Activated T-helper 17 cell treated with anti-CD3 and anti-CD28 coated beads, Interleukin-2, amount 50 U/mL, for 72 hours (primary cell): Measurements from ENCODE around the gene IMPACT. TPM values are rescaled to one million over a fixed set of nuclear protein-coding genes. Genes with fewer than 3 reads are reported as not detected.

Experiments
- ATAC-seq: fragments of 150-1000 bp; cut with Tn5 transposase; replicated peaks from 2 replicates; pipeline ENCODE4 v1.10.0; 2021; ENCODE audit warnings: mild to moderate bottlenecking, moderate library complexity
- H3K27ac Mint-ChIP-seq: one replicate; pipeline ENCODE4 v1.8.0; 2022; ENCODE audit warnings: mixed read lengths
- H3K27me3 Mint-ChIP-seq: one replicate; pipeline ENCODE4 v1.8.0; 2022; ENCODE audit warnings: mixed read lengths
- H3K36me3 Mint-ChIP-seq: one replicate; pipeline ENCODE4 v1.8.0; 2022; ENCODE audit warnings: low read depth, mild to moderate bottlenecking, mixed read lengths
- H3K4me1 Mint-ChIP-seq: one replicate; pipeline ENCODE4 v1.8.0; 2022; ENCODE audit warnings: mixed read lengths
- H3K4me3 Mint-ChIP-seq: one replicate; pipeline ENCODE4 v1.8.0; 2022; ENCODE audit warnings: mild to moderate bottlenecking, mixed read lengths
- H3K9me3 Mint-ChIP-seq: one replicate; pipeline ENCODE4 v1.8.0; 2022; ENCODE audit warnings: mixed read lengths
- total RNA-seq, 2 donors: library from RNA; stranded (reverse); gene quantifications; one replicate each; pipeline ENCODE4 v1.2.3, GENCODE V29; 2022

IMPACT gene
- total RNA-seq, 2 donors from 2014 or later: 8.9 to 13.0 TPM

DNA sequence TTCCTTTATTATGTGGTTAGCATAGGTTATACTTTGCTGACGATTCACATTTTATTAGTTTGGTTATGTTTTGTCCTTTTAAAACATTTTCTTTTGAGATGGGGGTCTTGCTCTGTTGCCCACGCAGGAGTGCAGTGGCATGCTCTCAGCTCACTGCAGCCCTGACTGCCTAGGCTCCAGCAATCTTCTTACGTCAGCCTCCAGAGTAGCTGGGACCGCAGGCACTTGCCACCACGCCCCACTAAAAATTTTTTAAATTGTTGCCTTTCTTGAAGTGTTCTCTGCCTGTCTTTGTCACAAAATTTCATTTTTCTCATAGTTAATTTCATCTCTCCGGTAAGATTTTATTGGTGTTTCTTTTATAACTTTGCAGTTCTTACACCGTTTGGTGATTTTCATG lies 52.9 kb downstream of the IMPACT start:
- H3K4me3 Mint-ChIP-seq: no peak overlapping the region
- H3K27me3 Mint-ChIP-seq: no peaks in the 10 kb centered on the region
- peaks cover 14% of the 10 kb centered on the region for H3K36me3 Mint-ChIP-seq
- no peaks in the 10 kb centered on the region for H3K9me3 Mint-ChIP-seq
- ATAC-seq: no peak
- H3K27ac Mint-ChIP-seq: no peak overlapping the region
- H3K4me1 Mint-ChIP-seq: no peaks in the 10 kb centered on the region

DNA sequence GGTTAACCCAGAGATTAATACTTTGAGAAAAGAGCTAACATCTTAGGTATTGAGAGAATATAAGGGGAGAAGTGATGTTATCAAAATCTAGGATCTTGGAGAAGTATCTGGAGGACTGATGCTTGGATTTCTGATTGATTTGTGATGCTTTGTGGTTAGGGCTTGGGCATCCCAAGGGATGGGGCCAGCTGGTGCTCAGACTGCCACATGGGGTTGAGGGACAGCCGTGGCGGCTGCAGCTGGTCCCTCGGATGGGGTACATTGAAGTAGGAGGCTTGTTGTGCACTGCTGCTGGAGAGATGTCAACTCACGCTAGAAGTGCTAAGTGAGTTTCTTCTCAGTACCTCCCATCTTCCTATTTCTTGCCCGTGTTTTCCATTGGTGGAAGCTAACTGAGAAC lies 56.4 kb downstream of the IMPACT start:
- H3K27me3 Mint-ChIP-seq: peaks cover under 1% of the 10 kb centered on the region
- no peaks in the 10 kb centered on the region for H3K9me3 Mint-ChIP-seq
- no peak for ATAC-seq
- H3K36me3 Mint-ChIP-seq: peaks cover 6% of the 10 kb centered on the region
- H3K4me1 Mint-ChIP-seq: peaks cover 14% of the 10 kb centered on the region
- no peak overlapping the region for H3K27ac Mint-ChIP-seq
- no peak overlapping the region for H3K4me3 Mint-ChIP-seq

DNA sequence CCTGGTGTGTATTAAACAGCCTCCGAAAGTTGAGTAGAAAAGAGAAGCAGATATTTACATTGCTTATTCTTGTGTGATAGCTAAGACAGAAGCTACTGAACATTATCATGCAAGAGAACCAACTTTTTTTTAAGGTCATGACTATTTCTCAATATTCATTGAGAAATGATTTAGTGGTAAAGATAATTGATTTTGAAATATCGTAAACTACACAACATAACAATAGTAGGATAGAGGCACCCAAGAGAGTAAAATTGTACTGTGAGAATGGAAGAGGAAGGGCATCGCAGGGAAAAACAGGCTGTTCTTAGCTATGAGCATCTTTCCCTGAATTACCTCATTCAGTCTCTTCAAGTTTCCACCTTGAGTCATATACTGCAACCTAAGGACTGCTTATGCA lies 59.2 kb downstream of the IMPACT start:
- Mint-ChIP-seq H3K9me3 (no peaks in the 10 kb centered on the region), H3K4me3 (peak overlapping the region; percentile 28), H3K27me3 (peaks cover 3% of the 10 kb centered on the region), H3K36me3 (peaks cover 8% of the 10 kb centered on the region), H3K4me1 (peaks cover 22% of the 10 kb centered on the region), H3K27ac (peak overlapping the region; percentile 75)
- ATAC-seq: peak; percentile 57

DNA sequence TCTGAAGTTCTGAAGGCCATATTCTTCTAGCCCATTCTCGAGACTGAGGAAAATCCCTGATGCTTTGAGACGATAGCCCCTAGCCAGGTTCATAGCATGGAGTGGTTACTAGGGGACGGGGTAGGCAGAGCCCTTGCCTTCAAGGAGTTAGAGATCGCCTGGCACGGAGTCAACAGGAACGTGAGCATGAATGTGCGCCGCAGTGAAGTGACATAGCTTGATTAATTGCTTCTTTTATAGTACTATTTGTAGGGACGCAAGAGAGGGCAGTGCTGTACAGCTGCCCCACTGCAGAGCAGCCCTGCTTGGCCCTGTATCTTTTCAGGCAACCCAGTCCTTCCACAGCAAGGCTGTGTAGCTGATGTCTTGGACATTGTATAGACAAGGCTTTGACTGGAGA lies 60.2 kb downstream of the IMPACT start:
- Mint-ChIP-seq H3K4me1 (peaks cover 22% of the 10 kb centered on the region), H3K27ac (peak overlapping the region; percentile 75), H3K36me3 (peaks cover 8% of the 10 kb centered on the region), H3K27me3 (peaks cover 3% of the 10 kb centered on the region), H3K4me3 (peak overlapping the region; percentile 28), H3K9me3 (no peaks in the 10 kb centered on the region)
- ATAC-seq: no peak

DNA sequence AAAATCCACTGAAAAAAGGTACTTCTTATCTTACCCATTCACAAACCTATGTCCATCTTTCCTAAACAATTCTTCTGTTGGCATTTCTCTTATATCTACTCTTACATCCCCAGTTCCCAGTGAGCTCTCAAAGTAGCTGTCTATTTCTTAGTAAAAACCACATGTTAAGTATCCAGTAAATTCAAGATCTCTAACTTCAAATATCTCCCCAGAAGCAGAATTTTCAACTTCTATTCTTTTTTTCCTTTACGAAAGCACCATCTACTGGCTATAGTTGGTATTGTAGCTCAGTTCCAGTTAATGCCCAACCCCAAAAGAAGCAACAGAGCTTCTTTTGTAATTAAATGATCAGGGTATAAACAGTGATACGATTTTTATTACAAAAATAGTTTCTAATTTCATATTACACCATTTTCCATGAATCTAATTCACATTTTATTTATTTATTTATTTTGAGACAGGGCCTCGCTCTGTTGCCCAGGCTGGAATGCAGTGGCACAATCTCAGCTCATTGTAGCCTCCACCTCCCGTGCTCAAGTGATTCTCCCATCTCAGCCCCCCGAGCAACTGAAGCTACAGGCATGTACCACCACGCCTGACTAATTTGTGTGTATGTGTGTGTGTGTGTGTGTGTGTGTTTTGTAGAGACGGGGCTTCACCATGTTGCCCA lies 62.5 kb downstream of the IMPACT start:
- peak overlapping the region; percentile 28 for H3K4me3 Mint-ChIP-seq
- peak; percentile 22 for ATAC-seq
- H3K4me1 Mint-ChIP-seq: peaks cover 22% of the 10 kb centered on the region
- no peaks in the 10 kb centered on the region for H3K9me3 Mint-ChIP-seq
- H3K27ac Mint-ChIP-seq: peak overlapping the region; percentile 3
- H3K27me3 Mint-ChIP-seq: peaks cover 9% of the 10 kb centered on the region
- peaks cover 8% of the 10 kb centered on the region for H3K36me3 Mint-ChIP-seq

DNA sequence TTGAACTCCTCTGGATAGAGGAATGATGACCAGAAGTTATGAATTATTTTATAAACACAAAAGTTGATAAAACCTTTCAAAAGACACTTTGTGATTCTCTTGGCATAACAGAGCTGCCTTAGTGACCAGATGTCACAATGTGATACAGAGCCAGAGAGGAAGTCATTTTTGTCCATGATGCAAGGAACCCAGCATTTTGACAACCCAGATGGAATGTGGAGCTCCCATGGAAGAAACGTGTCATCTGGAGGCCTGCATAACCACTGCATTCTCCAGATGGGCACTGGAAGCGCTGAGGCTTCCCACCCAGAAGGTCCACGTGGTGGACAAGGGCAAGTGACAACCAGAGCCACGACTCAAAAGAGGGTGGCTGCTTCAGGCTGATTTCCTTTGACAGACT lies 64.1 kb downstream of the IMPACT start:
- H3K9me3 Mint-ChIP-seq: no peaks in the 10 kb centered on the region
- peaks cover 22% of the 10 kb centered on the region for H3K4me1 Mint-ChIP-seq
- no peak for ATAC-seq
- no peak overlapping the region for H3K27ac Mint-ChIP-seq
- peaks cover 9% of the 10 kb centered on the region for H3K27me3 Mint-ChIP-seq
- H3K4me3 Mint-ChIP-seq: no peak overlapping the region
- H3K36me3 Mint-ChIP-seq: peaks cover 8% of the 10 kb centered on the region

DNA sequence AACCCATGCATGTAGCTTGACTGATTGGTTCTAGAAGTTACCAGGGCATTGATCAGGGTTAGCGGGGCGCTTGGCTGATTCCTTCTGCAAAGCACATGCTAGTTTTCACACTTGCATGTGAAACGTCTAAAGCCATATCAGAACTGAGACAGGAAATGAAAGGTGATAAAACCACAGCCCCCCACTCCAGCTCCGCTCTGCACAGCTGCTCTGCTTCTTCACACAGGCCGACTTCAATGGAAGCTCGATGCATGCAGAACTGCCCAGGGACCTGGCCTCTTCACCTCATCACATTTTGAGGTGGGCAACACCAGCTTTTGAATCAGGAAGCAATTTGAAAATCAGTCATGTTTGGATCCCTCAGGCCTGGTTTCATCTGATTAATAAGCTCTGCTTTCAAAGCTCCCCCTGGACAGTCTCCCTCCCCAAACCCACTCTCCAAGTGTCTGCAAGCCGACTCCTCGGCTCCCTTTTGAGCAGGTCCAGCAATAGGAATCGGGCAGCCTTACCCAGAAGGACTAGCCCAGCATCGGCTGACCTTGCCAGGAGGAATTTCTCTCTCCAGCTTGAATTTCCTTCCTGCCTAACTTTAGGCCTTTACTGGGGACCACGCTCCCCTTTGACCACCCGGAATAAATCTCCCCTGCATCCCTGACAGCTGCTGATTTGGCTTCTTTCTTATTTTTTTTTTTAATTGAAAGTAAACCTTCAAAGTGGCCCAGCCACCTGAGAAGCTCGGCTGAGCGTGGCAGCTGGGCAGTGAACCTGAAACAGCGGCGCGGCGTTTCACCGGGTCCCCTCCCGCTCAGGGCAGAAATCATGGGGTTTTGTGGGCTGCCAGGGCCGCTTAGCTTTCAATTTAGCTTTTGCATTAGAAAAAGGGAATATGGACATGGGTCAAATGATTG lies 65.7 kb downstream of the IMPACT start:
- H3K27me3 Mint-ChIP-seq: peaks cover 9% of the 10 kb centered on the region
- no peaks in the 10 kb centered on the region for H3K9me3 Mint-ChIP-seq
- peaks cover 13% of the 10 kb centered on the region for H3K4me1 Mint-ChIP-seq
- no peak for ATAC-seq
- peaks cover 8% of the 10 kb centered on the region for H3K36me3 Mint-ChIP-seq
- no peak overlapping the region for H3K4me3 Mint-ChIP-seq
- no peak overlapping the region for H3K27ac Mint-ChIP-seq

DNA sequence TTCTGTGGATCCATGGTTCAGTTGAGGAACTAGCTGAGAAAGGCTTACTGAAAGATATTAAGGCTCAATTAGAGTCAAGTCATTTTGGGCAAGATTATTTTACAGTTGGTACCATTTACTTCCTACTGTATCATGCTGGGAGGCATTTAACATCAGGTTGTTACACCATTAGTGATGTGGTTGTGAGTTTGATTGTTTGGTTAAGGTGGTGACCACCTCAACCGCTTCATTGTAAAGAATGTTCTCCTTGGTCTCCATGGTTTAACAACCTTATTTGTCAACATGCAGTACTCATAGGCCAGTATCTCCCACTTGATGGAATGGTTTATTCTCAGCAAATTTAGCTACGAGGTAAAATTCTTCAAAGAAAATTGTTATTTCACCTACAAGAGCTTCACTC lies 68.1 kb downstream of the IMPACT start:
- no peaks in the 10 kb centered on the region for H3K4me1 Mint-ChIP-seq
- ATAC-seq: no peak
- no peaks in the 10 kb centered on the region for H3K9me3 Mint-ChIP-seq
- H3K27me3 Mint-ChIP-seq: peaks cover 5% of the 10 kb centered on the region
- no peaks in the 10 kb centered on the region for H3K36me3 Mint-ChIP-seq
- H3K4me3 Mint-ChIP-seq: no peak overlapping the region
- H3K27ac Mint-ChIP-seq: no peak overlapping the region

DNA sequence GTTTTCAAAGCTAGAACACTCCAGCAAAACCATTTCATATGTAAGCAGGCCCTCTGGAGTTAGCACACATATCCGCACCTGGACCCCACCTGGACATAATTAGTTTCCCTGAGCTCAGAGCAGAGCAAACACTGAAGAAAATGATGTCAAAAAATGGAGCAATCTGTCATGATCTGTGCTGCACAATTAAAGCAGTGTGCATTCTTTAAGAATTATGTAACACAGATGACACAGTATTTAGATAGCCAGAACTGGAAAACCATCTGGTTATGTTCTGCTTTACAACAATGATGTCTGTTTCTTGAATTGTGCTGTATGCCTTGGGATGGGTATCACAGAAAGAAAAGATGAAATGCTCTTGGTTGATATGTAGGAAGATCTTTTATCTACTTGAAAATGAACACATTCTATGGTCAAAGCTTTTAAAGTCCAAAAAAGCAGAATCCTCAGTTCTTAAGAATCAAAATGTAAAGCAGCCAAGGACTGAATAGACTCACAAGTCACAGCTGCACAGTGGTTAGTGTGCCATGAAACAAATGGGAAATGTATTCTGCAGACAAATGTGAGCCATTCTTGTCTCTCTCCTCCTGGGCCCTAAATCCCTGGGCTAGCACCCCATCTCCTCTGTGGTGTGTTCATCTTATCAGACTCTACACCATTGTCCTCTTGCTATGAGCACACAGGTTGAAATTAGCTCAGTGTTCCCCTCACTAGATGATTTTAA lies 70.7 kb downstream of the IMPACT start:
- no peaks in the 10 kb centered on the region for H3K4me1 Mint-ChIP-seq
- no peaks in the 10 kb centered on the region for H3K9me3 Mint-ChIP-seq
- ATAC-seq: no peak
- H3K27ac Mint-ChIP-seq: no peak overlapping the region
- no peaks in the 10 kb centered on the region for H3K36me3 Mint-ChIP-seq
- peaks cover 5% of the 10 kb centered on the region for H3K27me3 Mint-ChIP-seq
- H3K4me3 Mint-ChIP-seq: no peak overlapping the region

DNA sequence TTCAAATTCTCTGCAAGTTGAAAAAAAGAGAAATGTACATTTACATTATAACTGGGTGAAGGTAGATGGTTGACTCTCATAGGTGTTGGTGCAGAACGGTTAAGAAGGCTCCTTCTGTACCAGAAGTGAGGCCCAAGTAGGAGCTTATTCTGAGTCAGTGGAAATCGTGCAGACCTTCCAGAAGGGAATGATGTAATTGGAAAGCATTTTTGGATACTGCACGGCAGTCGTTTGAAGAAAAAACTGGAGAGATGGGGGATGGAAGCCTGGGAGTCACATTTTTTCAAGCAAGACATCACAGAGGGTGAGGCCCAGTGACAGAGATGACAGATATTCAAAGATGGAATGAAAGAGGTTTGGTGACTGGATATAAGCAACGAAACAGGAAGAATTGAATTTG lies 73.3 kb downstream of the IMPACT start:
- Mint-ChIP-seq H3K9me3 (no peaks in the 10 kb centered on the region), H3K4me1 (no peaks in the 10 kb centered on the region), H3K36me3 (no peaks in the 10 kb centered on the region), H3K27ac (no peak overlapping the region), H3K4me3 (no peak overlapping the region), H3K27me3 (peaks cover 3% of the 10 kb centered on the region)
- ATAC-seq: no peak

DNA sequence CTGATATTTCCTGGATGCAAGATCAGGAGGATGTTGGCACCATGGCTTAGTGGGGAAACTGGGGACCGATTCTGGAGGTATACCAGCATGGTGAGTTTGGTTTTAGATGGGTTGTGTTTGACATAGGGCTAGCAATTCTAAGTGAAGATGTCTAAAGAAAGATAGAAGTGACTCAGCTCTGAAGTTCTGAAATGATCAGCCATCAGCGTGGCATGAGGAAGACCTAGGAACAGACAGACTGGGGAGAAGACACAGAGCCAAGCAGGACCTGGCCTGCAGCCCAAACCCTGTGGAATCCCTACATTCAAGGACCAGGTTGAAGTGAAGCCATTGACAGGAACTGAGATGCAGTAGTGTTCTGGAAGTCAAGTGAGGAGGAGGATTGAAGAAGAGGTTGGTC lies 73.7 kb downstream of the IMPACT start:
- H3K36me3 Mint-ChIP-seq: no peaks in the 10 kb centered on the region
- no peak overlapping the region for H3K4me3 Mint-ChIP-seq
- ATAC-seq: no peak
- no peaks in the 10 kb centered on the region for H3K9me3 Mint-ChIP-seq
- peaks cover 3% of the 10 kb centered on the region for H3K27me3 Mint-ChIP-seq
- no peak overlapping the region for H3K27ac Mint-ChIP-seq
- H3K4me1 Mint-ChIP-seq: no peaks in the 10 kb centered on the region

DNA sequence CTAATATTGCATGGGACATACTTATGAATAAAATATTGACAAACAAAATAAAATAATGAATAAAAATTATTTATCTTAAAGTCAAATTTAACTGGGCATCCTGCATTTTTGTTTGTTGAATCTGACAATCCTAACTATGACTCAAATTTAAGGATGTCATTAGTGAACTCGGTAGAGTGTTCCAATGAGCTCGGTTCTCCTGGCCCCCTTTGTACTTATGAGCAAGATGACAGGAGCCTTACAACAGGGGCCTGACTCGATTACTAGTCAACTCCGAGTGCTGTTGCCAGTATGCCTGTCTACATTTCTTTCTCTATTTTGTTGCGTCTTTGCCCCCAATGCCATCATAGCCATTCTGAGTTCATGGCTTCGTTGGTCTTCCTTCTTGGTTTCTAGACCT lies 74.3 kb downstream of the IMPACT start:
- no peaks in the 10 kb centered on the region for H3K36me3 Mint-ChIP-seq
- no peaks in the 10 kb centered on the region for H3K9me3 Mint-ChIP-seq
- no peaks in the 10 kb centered on the region for H3K4me1 Mint-ChIP-seq
- no peak overlapping the region for H3K27ac Mint-ChIP-seq
- peaks cover 3% of the 10 kb centered on the region for H3K27me3 Mint-ChIP-seq
- ATAC-seq: no peak
- no peak overlapping the region for H3K4me3 Mint-ChIP-seq

DNA sequence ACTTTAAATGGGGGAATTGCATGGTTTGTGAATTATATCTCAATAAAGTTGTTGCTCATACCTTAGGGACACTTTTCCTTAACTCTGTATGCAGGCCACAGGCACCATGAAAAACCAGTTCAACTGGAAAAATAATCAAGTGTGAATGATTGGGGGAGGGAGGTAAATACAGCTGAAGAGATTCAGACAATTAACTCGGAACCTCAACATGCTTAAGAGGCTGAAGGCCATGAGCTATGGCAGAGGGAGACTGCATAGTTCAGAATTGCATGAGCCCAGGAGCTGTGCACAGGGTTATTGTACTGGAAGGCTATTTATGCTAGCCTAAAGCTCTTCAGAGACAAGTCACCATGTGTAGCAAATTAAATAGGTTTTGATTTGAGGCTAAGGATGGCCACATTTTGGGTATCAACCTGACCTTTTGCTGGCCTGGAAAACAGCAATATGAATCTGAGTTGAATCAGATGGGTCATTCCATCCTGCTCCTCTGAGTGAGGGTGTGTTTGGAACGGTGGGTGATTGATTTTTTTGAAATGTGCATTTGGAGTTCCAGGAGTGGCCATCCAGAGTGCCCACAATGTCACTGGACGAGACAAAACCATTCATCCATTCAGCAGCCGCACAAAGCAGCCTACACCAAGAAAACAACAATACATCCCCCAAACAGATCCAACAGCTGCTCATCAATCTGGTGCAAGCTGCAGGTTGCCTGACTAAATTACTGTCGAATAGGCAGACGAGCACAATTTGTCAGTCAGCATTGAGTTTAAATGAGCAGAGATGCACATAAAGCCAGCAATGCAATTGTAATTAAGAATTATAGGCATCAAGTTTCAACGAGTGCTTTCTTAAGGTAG lies 76.4 kb downstream of the IMPACT start:
- Mint-ChIP-seq H3K4me1 (no peaks in the 10 kb centered on the region), H3K36me3 (no peaks in the 10 kb centered on the region), H3K27ac (no peak overlapping the region), H3K9me3 (no peaks in the 10 kb centered on the region), H3K27me3 (peaks cover 3% of the 10 kb centered on the region), H3K4me3 (no peak overlapping the region)
- ATAC-seq: no peak
